Liver (tissue), 9 donors: ENCODE measurements around the gene HOXC10. TPM values are rescaled to one million over a fixed set of nuclear protein-coding genes. Genes with fewer than 3 reads are reported as not detected.

Source experiments
- DNase-seq: peaks from one replicate; pipeline ENCODE4 v3.0.0-alpha.2; 2017; ENCODE audit warnings: low spot score
- H3K27ac ChIP-seq, 2 donors: one replicate each; pipeline ENCODE4 v1.7.0; 2013; ENCODE audit warnings: inconsistent platforms in 2 of 2, low read length in 2 of 2, control low read depth in 1 of 2, low read depth in 1 of 2, mild to moderate bottlenecking in 1 of 2
- H3K27me3 ChIP-seq, 4 donors: one replicate each; pipeline versions ENCODE4 v1.6.1 to v1.7.0; 2013; ENCODE audit warnings: low read length in 3 of 4, inconsistent platforms in 1 of 4, mild to moderate bottlenecking in 1 of 4, moderate library complexity in 1 of 4; ENCODE audit not compliant: control insufficient read depth in 4 of 4, insufficient read depth in 4 of 4
- H3K36me3 ChIP-seq, 4 donors: one replicate each; pipeline versions ENCODE4 v1.6.1 to v1.7.0; 2013; ENCODE audit warnings: low read length in 3 of 4, mild to moderate bottlenecking in 3 of 4, low read depth in 1 of 4, moderate library complexity in 1 of 4; ENCODE audit not compliant: control insufficient read depth in 4 of 4, insufficient read depth in 3 of 4
- H3K4me1 ChIP-seq, 4 donors: one replicate each; pipeline versions ENCODE4 v1.6.1 to v1.7.0; 2013; ENCODE audit warnings: low read length in 3 of 4, mild to moderate bottlenecking in 3 of 4, moderate library complexity in 1 of 4; ENCODE audit not compliant: control insufficient read depth in 4 of 4, insufficient read depth in 4 of 4
- H3K4me3 ChIP-seq, 3 donors: one replicate each; pipeline versions ENCODE4 v1.6.1 to v1.7.0; 2013; ENCODE audit warnings: low read length in 3 of 3, control low read depth in 1 of 3, low read depth in 1 of 3, mild to moderate bottlenecking in 1 of 3
- H3K9ac ChIP-seq, 2 donors: one replicate each; pipeline ENCODE4 v1.7.0; 2013; ENCODE audit warnings: low read length in 2 of 2, mild to moderate bottlenecking in 2 of 2, moderate library complexity in 2 of 2, control low read depth in 1 of 2, low read depth in 1 of 2
- H3K9me3 ChIP-seq, 4 donors: one replicate each; pipeline versions ENCODE4 v1.6.1 to v1.7.0; 2013; ENCODE audit warnings: low read length in 3 of 4; ENCODE audit not compliant: control insufficient read depth in 4 of 4
- ATF3 ChIP-seq: IDR thresholded peaks from 2 replicates; pipeline ENCODE4 v1.6.1; 2016; ENCODE audit warnings: antibody characterized with exemption
- CTCF ChIP-seq: fragments of 150-350 bp; IDR thresholded peaks from 2 replicates; pipeline ENCODE4 v1.5.1; 2017; ENCODE audit warnings: improper control_type of control experiment, low read depth, low read length; ENCODE audit not compliant: missing input control
- EGR1 ChIP-seq, 2 donors: IDR thresholded peaks; 2 replicates each; pipeline ENCODE4 v1.6.1; 2016 to 2018; ENCODE audit warnings: antibody characterized with exemption in 2 of 2, low read depth in 2 of 2
- FOXA2 ChIP-seq: IDR thresholded peaks from 2 replicates; pipeline ENCODE4 v1.6.1; 2016; ENCODE audit warnings: antibody characterized with exemption
- GABPA ChIP-seq, 2 donors: IDR thresholded peaks in 1 of 2; conservative IDR thresholded peaks in 1 of 2; 2 replicates each; pipeline ENCODE4 v1.6.1; 2016; ENCODE audit warnings: antibody characterized with exemption in 2 of 2, mild to moderate bottlenecking in 1 of 2, moderate library complexity in 1 of 2
- HNF4A ChIP-seq, 2 donors: conservative IDR thresholded peaks; 2 replicates each; pipeline ENCODE4 v1.6.1; 2016; ENCODE audit warnings: antibody characterized with exemption in 2 of 2, mild to moderate bottlenecking in 2 of 2
- HNF4G ChIP-seq: IDR thresholded peaks from 2 replicates; pipeline ENCODE4 v1.6.1; 2016; ENCODE audit warnings: antibody characterized with exemption
- JUND ChIP-seq, 2 donors: IDR thresholded peaks; 2 replicates each; pipeline ENCODE4 v1.6.1; 2016; ENCODE audit warnings: antibody characterized with exemption in 2 of 2
- MAX ChIP-seq: IDR thresholded peaks from 2 replicates; pipeline ENCODE4 v1.6.1; 2016; ENCODE audit warnings: antibody characterized with exemption
- NR2F2 ChIP-seq: IDR thresholded peaks from 2 replicates; pipeline ENCODE4 v1.6.1; 2016; ENCODE audit warnings: antibody characterized with exemption
- RAD21 ChIP-seq, 2 donors: IDR thresholded peaks; 2 replicates each; pipeline ENCODE4 v1.6.1; 2016; ENCODE audit warnings: antibody characterized with exemption in 2 of 2, mild to moderate bottlenecking in 2 of 2
- REST ChIP-seq: IDR thresholded peaks from 2 replicates; pipeline ENCODE4 v1.6.1; 2016; ENCODE audit warnings: antibody characterized with exemption, mild to moderate bottlenecking
- RXRA ChIP-seq, 2 donors: IDR thresholded peaks; 2 replicates each; pipeline ENCODE4 v1.6.1; 2017 to 2018; ENCODE audit warnings: antibody characterized with exemption in 2 of 2, mild to moderate bottlenecking in 1 of 2
- YY1 ChIP-seq: IDR thresholded peaks from 2 replicates; pipeline ENCODE4 v1.6.1; 2016; ENCODE audit warnings: antibody characterized with exemption, mild to moderate bottlenecking
- ZBTB33 ChIP-seq: IDR thresholded peaks from 2 replicates; pipeline ENCODE4 v1.6.1; 2016; ENCODE audit warnings: antibody characterized with exemption
- WGBS: extraction: QIAGEN DNeasy Blood & Tissue Kit; methylation state at CpG from one replicate; pipeline ENCODE4 v1.1.7; 2013; 5-methylcytosine and 5-hydroxymethylcytosine counted together
- polyA plus RNA-seq, 2 donors: library from polyadenylated mRNA; stranded (reverse) in 1 of 2; unstranded in 1 of 2; fragments of 200-250 nt in 1 of 2; fragments of >200 nt in 1 of 2; fragmentation: Nextera tagmentation in 1 of 2; extraction: Ambion mirVana in 1 of 2; gene quantifications; one replicate each; pipeline versions ENCODE4 v1.2.1 to v1.2.3, GENCODE V29; 2013 to 2015
- total RNA-seq, 2 donors: library from RNA; depleted of rRNA; stranded (reverse); fragments of >200 nt; gene quantifications; one replicate each; pipeline ENCODE4 v1.2.3, GENCODE V29; 2014
- donor health status: healthy.
- donor health status: healthy.
- donor health status: healthy.
- donor health status: healthy.
- donor health status: healthy.

Gene HOXC10
- total and polyA plus RNA-seq, 4 donors: not detected

- H3K9ac ChIP-seq: no peak overlapping the region
- H3K4me3 ChIP-seq: peak overlapping the region in 2 of 3 donors; percentile 39 to 54
- H3K4me1 ChIP-seq: peaks cover 3 to 16% (median 11%) of the 10 kb centered on the region in 4 donors
- DNase-seq: no peak
- 7% methylated on average over 34 of the region's 34 CpGs for WGBS
- no peaks in the 10 kb centered on the region for H3K36me3 ChIP-seq
- TF ChIP-seq JUND (IDR thresholded peaks at IDR 0.05): no peak
- no peak for TF ChIP-seq ATF3
- no peak for TF ChIP-seq CTCF
- TF ChIP-seq RAD21 (IDR thresholded peaks at IDR 0.05): no peak
- no peak overlapping the region for H3K27ac ChIP-seq
- H3K9me3 ChIP-seq: peaks cover 0 to 5% (median 0%) of the 10 kb centered on the region in 4 donors
- peaks cover 6 to 55% (median 17%) of the 10 kb centered on the region in 4 donors for H3K27me3 ChIP-seq
These were observed 33.0 kb downstream of the HOXC10 start for GRCh38 chr12:54017878-54018467.

GRCh38 chr12:54018468-54018984 is 33.6 kb downstream of the HOXC10 start:
- no peak for TF ChIP-seq YY1
- TF ChIP-seq JUND (IDR thresholded peaks at IDR 0.05): no peak
- no peak for TF ChIP-seq NR2F2
- TF ChIP-seq HNF4G: no peak

GRCh38 chr12:54019091-54019811 is 34.3 kb downstream of the HOXC10 start:
- no peaks in the 10 kb centered on the region for H3K36me3 ChIP-seq
- H3K9me3 ChIP-seq: no peaks in the 10 kb centered on the region
- 20% methylated on average over 43 of the region's 43 CpGs for WGBS
- peaks cover 0 to 16% (median 11%) of the 10 kb centered on the region in 4 donors for H3K4me1 ChIP-seq
- peak overlapping the region in 1 of 3 donors; percentile 19 for H3K4me3 ChIP-seq
- H3K27ac ChIP-seq: no peak overlapping the region
- no peak overlapping the region for H3K9ac ChIP-seq
- H3K27me3 ChIP-seq: peaks cover 6 to 57% (median 15%) of the 10 kb centered on the region in 4 donors
- DNase-seq: no peak
- no peak for TF ChIP-seq GABPA (IDR thresholded peaks at IDR 0.05 in 1 of 2, conservative IDR thresholded peaks at IDR 0.05 in 1 of 2)
- no peak for TF ChIP-seq HNF4A (conservative IDR thresholded peaks at IDR 0.05)
- no peak for TF ChIP-seq RXRA (IDR thresholded peaks at IDR 0.05)
- no peak for TF ChIP-seq EGR1 (IDR thresholded peaks at IDR 0.05; ENCODE audit: low read depth in 2 of 2)
- TF ChIP-seq MAX: no peak
- no peak for TF ChIP-seq FOXA2
- TF ChIP-seq ZBTB33: no peak
- no peak for TF ChIP-seq REST
- no peak for TF ChIP-seq CTCF
- TF ChIP-seq YY1: no peak
- no peak for TF ChIP-seq HNF4G

More at GRCh38 chr12:54018468-54018984, 33.6 kb downstream of the HOXC10 start:
- 15% methylated on average over 29 of the region's 29 CpGs for WGBS
- H3K4me1 ChIP-seq: peaks cover 3 to 16% (median 11%) of the 10 kb centered on the region in 4 donors
- no peak for DNase-seq
- H3K9ac ChIP-seq: no peak overlapping the region
- peaks cover 6 to 55% (median 15%) of the 10 kb centered on the region in 4 donors for H3K27me3 ChIP-seq
- no peak overlapping the region for H3K27ac ChIP-seq
- H3K4me3 ChIP-seq: peak overlapping the region in 1 of 3 donors; percentile 54
- no peaks in the 10 kb centered on the region for H3K36me3 ChIP-seq
- H3K9me3 ChIP-seq: peaks cover 0 to under 1% (median 0%) of the 10 kb centered on the region in 4 donors
